GM21423 (cell line): ENCODE data around the gene PDXDC1.
A peak's percentile ranks its signal among the peaks of the same experiment; 100 is the strongest.
"Not testable (repeated sequence)": the region's sequence is repeated elsewhere in the genome, so short reads cannot be mapped to it uniquely, and the experiment has no call there.

Source experiments
- ATAC-seq: cut with Tn5 transposase; IDR thresholded peaks from one replicate; pipeline ENCODE4 v1.9.1; 2021; ENCODE audit warnings: mild to moderate bottlenecking, moderate library complexity; ENCODE audit not compliant: unreplicated experiment

The PDXDC1 gene

DNA sequence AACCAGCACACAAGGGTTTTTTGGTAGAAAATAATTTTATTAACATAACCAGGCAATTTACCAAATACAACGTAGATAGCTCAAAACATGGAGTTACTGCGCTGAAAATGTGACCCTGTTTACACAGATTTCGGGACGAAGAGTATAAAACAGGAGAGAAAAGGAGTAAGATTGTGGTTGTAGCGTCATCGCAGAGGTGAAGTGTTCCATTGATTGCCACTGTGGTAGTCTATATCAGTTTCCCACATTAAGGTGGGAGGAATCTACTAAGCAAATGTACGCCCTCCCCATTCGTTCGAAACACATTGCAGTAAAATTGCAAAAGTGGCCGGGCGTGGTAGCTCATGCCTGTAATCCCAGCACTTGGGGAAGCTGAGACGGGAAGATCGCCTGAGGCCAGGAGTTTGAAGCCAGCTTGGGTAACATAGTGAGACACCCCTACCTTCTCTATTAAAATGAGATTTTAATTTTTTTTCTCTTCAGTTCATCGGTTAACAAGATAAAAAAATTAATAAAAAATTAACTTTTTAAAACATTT is 972 bp upstream of the PDXDC1 start:
- not testable (repeated sequence) for ATAC-seq

DNA sequence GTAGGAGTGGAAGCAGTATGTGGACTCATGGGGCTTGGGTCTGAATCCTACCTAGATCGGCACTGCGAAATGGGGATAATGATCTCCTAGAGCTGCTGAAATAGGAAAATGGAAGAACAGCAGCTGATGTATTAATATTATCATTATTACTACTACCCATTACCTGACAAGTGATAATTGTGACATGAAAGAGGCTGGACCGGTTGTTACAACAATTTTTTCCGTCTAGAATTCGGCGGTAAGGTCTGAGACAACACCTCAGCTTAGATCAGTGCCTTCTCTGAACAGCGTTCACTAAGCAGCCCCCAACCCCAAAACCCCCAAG is 533 bp upstream of the PDXDC1 start:
- not testable (repeated sequence) for ATAC-seq

DNA sequence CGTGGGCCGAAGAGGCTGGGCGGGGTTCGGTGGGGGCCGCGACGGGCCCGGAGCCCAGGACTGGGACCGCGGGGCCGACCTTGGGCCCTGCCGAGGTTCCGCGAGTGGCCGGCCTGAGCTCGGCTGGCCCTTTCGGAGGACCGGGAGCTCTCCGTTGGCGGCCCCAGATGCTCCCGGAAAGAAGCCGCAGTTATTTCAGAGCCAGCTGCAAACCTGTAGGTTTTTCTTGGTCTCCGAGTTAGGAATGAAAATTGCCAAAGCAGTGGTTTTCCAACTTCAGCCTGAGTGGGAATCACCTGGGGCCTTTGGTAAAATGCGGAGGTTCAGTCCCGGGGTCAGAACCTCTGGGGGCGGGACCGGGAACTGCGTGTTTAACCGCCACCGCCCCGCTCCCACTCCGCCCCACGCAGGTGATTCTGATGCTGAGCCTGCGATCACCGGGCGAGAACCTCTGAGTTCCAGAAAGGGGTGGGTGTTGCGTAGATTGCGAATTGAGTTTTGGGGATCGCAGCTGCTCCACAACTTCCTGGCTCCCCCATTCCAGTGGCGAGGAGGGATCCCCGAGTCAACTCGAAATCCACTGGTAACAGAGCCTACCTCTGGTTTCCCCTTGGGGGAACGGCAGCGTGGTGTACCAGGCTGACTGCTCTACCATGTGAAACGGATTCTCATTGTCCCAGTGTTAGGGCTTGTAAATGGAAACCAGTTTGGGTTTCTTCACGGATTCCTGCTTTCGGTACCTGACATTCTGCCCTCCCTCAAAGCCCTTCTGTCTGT is 780 bp downstream of the PDXDC1 start:
- peak; percentile 8 for ATAC-seq

DNA sequence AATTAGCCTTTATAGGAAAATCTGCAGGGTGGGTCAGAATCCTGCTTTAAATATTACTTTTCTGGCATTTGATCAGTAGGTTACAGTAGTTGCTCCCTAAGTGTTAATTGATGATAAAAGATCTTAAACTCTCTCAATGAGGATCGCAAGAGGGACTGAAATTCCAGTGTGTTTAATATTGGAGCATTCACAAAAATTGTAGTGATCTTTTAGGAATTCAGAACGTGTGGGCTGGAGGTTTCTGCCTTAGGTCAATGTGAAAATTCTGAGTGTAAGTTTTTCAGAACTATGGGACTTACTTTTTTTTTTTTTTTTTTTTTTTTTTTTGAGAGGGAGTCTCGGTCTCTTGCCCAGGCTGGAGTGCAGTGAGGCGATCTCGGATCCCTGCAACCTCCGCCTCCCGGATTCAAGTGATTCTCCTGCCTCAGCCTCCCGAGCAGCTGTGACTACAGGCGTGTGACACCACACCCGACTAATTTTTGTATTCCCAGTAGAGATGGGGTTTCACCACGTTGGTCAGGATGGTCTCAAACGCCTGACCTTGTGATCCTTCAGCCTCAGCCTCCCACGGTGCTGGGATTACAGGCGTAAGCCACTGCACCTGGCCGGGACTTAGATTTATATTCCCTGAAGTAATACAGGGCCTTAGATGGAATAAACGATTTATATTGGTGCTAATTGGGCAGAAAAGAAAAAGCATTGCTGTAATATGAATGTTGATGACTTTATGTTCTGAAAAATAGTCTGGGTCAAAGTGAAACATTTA is 2.3 kb downstream of the PDXDC1 start:
- ATAC-seq: not testable (repeated sequence)

DNA sequence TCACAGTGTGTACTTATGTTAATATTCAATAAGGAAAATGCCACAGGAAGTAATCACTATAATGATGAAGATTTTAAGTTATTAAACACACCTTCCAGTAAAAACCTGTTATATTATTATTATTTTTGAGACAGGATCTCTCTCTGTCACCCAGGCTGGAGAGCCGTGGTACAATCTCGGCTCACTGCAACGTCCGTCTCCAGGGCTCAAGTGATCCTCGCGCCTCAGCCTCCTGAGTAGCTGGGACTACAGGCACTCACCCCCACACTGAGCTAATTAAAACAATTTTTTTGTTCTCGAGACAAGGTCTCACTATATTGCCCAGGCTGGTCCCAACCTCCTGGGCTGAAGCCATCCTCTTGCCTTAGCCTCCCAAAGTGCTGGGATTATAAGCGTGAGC is 3.5 kb downstream of the PDXDC1 start:
- not testable (repeated sequence) for ATAC-seq

DNA sequence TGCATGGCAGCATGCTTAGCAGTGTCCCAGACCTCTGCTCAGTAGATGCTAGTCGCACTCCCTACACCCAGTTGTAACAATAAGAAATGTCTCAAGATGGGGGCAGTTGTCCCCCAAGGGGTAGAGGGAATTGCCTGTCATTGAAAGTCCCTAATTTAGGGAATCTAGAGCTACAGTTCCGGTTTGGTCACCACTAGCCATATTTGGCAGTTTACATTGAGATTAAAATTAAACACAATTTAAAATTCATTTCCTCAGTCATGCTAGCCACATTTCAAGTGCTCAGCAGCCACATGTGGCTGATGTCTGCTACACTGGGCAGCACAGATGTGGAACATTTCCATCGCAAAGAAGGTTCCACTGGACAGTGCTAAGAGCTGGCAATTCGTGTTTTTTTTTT is 4.1 kb downstream of the PDXDC1 start:
- ATAC-seq: not testable (repeated sequence)

DNA sequence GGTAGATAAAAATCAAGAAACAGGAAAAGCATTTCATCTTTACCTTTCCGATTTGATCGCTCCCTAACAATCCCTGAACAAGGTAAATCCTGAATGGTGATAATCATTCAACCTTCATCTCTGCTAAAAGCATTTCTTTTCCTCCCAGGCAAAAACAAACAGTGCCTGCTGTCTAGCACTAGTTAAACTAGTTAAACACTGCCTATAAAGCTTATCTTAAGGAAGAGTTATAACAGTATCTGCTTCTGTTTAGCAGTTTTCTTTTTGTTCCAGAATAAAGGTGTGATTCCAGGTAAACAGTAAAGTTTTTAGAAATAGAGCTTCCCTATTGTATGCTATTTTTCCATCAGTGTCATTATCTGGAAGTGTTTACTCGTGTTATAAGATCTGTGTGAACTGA is 6.4 kb downstream of the PDXDC1 start:
- ATAC-seq: not testable (repeated sequence)

DNA sequence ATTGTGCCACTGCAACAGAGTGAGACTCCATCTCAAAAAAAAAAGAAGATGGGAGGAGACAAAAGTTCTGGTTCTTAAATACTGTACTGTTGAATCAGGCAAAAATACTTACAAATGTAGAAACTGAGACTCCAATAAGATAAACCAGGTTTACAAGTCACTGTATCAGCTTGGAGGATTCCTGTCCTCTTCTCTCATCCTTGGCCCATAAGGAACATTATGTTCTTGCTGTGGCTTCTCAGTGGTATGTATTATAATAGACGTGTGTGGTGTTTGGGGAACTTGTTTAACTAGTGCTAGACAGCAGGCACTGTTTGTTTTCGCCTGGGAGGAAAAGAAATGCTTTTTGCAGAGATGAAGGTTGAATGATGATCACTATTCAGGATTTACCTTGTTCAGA is 7.7 kb downstream of the PDXDC1 start:
- ATAC-seq: not testable (repeated sequence)

DNA sequence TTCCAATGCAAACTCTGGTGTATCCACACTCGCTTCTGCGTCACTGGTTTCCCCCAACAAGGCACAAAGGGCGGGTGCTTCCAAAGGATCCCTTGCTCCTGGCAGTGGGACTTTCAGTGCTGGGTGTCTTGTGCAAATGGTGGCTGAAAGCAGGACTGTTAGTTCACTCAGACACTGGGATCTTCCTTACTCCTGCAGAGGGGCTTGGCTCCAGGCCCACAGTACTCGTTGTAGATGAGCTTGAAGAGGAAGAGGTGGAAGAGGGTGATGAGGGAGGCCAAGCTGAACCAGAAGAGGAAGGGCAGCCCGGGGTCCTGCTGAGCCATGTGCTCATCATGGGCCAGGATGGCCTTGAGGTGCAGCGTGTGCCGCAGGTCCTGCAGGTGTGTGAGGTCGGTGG is 13.3 kb downstream of the PDXDC1 start:
- ATAC-seq: not testable (repeated sequence)

DNA sequence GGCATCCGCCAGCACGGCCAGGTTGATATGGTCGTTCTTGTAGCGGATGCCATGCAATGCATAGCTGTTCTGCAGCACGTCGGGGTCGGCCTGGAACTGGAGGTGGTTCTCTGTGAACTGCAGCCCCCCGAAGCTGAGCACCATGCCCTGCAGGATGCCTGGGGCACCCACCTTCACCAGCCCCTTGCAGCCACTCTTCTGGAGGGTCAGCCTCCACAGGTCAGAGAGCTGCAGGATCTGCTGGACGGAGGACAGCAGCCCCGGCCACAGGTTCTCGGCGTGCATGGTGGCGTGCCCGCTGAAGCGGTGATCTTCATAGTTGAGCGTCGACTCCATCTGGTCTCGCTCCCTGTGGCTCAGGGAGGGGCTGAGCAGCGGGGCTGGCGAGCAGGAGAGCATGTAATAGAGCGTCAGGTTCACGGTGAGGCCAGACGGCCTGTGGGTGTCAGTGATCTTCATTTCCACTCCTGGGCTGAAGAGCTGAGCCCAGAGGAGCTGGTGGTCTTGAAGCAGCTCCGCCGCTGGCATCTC is 13.9 kb downstream of the PDXDC1 start:
- not testable (repeated sequence) for ATAC-seq

DNA sequence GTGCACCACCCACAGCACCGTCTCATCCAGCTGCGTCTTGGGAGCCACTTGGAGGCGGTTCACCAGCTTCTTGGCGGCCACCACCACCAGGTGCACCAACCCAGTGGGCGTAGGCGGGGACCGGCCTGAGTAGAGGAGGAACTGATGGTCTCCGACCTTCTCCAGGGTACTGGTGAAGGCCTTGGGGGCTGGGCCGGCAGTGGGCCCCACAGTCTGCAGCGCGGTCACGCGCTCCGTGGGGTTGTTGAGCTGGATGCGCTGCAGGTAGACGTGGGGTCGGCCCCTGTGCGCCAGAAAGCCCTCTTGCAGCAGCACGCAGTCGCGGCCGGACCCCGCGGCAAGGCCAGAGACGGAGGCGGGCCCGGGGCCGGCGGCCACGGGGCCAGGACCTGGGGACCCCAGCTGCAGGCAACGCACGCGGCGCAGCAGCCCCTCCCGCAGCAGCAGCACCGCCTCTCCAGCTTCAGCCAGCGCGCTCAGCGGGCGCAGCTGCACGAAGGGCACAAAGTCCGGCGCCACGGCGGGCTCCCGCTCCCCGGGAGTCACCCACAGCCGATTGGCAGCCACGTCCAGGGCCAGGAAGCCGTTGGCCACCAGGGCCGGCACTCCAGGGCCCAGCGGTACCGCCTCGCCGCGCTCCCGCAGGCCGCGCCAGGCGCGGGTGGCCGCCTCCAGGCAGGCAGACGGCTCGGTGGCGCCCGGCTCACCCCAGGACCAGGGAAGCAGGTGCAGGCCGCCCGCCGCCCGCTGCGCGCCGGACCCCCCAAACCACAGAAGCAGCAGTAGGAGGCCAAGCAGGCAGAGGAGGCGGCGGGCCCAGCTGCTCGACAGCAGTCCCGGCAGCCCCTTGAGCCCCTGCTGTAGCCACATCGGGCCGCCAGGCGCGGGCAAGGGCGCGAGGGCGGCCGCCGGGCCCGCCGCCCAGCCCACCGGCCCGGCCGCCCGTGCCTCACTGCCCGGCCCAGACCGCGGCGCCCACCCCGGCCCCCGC is 14.8 kb downstream of the PDXDC1 start:
- not testable (repeated sequence) for ATAC-seq

DNA sequence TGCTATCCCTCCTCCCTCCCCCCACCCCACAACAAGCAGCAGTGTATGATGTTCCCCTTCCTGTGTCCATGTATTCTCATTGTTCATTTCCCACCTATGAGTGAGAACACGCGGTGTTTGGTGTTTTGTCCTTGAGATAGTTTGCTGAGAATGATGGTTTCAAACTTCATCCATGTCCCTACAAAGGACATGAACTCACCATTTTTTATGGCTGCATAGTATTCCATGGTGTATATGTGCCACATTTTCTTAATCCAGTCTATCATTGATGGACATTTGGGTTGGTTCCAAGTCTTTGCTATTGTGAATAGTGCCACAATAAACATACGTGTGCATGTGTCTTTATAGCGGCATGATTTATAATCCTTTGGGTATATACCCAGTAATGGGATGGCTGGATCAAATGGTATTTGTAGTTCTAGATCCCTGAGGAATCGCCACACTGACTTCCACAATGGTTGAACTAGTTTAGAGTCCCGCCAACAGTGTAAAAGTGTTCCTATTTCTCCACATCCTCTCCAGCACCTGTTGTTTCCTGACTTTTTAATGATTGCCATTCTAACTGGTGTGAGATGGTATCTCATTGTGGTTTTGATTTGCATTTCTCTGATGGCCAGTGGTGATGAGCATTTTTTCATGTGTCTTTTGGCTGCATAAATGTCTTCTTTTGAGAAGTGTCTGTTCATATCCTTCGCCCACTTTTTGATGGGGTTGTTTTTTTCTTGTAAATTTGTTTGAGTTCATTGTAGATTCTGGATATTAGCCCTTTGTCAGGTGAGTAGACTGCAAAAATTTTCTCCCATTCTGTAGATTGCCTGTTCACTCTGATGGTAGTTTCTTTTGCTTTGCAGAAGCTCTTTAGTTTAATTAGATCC is 18.7 kb downstream of the PDXDC1 start:
- not testable (repeated sequence) for ATAC-seq

DNA sequence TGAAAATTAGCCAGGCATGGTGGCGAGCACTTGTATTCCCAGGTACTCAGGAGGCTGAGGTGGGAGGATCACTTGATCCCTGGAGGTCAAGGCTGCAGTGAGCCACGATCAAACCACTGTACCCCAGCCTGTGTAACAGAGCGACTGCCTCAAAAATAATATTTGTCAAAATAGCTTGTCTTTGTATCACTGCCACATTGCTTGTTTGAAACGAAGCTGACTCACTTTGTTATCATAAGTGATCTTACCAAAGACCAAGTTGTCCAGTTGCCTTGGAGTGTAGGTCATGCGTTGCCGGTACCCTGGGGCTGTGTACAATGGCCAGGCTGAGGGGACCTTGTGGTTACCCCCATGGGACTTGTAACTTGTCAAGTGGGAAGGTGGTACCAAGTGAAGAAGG is 21.9 kb downstream of the PDXDC1 start:
- ATAC-seq: not testable (repeated sequence)

DNA sequence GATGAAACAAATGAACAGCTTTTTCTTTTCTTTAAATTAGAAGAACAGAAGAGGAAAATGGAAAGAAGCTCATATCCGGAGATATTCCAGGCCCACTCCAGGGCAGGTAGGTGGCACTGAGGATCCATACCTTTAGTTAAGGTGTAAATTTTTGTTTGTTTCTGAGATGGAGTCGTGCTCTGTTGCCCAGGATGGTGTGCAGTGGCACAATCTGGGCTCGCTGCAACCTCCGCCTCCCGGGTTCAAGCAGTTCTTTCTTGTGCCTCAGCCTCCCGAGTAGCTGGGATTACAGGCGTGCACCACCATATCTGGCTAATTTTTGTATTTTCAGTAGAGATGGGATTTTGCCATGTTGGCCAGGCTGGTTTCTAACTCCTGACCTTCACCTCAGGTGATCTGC is 23.5 kb downstream of the PDXDC1 start:
- ATAC-seq: not testable (repeated sequence)

DNA sequence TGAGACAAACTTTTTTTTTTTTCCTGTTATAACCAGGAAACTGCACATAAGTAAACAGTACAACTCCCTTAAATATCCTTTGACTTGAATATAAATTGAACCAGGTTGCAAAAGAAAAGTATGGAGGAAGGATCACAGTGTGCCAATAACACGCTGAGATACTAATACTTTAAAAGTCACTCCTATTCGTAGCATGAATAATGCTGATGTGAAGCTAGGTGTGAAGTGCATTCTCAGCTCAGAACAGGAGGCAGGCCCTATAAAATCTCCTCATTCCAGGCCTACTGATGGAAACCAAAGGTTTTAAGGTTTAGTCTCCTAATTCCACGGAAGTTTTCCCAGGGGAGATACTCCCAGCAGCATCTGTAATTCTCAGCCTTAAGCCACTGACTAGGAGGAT is 25.0 kb downstream of the PDXDC1 start:
- not testable (repeated sequence) for ATAC-seq

DNA sequence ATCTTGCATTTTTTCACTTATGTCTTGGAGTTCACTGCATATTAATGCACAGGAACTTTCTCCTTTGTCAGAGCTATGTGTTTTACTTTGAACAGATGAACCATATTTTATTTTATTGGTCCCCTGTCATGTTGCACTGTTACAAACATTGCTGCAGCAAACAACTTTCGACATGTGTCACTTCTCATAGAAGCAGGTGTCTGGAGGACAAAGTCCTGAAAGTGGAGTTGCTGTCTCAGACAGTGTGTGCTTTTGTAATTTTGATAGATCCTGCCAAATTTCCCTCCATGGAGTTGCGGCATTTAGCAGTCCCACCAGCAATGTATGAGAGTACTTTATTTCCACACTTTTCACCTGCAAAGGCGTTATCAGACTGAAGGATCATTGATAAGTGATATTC is 27.6 kb downstream of the PDXDC1 start:
- not testable (repeated sequence) for ATAC-seq

DNA sequence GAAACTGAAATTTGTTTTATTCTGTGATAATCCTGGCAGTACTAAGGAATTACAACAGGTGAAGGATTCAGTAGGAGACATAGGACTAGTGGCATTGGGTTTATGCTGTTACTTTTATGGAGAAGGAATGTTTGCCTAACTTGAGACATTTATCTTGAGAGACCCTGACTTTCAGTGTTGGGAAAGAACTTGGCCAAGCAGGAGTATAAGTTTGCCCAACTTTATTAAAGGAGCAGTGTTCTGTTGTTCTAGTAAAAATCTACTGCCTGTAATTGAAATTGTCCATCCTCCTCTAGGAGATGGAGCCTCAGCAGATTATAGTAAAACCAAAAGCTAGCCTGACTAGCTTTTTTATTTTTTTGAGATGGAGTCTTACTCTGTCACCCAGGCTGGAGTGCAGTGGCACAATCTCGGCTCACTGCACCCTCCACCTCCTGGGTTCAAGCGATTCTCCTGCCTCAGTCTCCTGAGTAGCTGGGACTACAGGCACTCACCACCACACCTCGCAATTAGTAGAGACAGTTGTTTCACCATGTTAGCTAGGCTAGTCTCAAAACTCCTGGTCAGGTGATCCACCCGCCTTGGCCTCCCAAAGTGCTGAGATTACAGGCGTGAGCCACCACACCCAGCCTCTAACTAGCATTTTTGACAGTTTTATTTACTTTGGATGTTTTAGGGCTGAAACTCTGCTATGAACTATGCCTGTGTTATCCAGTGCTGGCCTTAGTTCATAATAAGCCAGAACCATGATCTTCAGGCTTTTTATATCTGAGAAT is 30.7 kb downstream of the PDXDC1 start:
- not testable (repeated sequence) for ATAC-seq

DNA sequence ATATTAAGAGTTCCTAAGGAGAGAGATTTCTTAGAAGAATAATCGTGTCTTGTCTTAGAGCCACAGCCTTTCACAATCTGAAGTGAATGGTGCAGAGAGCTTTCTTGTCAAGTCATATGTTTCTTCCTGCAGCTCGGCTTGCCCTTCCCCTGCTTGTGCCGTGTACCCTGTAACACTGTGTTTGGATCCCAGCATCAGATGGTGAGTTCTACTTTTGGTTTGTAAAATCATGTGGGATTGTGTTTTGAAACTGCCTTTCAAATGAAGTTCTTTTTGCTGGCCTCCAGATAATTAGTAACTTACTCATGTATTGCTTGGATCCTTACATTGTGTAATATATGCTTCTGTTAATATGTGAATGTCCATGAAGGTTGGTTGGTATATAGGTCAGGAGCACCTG is 33.8 kb downstream of the PDXDC1 start:
- ATAC-seq: not testable (repeated sequence)

DNA sequence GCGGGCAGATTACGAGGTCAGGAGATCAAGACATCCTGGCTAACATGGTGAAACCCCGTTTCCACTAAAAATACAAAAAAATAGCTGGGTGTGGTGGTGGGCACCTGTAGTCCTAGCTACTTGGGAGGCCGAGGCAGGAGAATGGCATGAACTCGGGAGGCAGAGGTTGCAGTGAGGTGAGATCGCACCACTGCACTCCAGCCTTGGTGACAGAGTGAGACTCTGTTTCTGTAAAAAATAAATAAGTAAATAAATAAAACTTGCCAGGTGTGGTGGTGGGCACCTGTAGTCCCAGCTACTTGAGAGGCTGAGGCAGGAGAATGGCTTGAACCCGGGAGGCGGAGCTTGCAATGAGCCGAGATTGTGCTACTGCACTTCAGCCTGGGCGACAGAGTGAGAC is 38.1 kb downstream of the PDXDC1 start:
- not testable (repeated sequence) for ATAC-seq
